ENCODE results near the gene MYO10.

DNA sequence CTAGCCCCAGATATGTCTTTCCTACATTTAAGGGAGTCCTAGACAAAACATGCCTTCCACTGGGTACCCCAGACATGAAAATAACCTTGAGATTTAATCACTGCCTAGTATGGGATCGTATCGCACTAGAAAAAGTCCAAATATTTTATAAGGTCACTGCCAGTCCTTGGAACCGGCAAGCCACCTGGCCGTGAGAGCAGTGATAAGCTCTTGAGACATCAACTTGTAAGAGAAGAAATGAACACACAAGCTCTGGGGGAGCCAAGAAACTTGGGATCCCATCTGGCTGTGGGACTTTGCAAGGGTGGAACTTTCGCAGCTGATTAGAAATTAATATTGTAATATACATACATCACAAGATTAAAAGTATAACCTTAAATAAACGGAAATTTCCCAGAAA is 21.5 kb downstream of the MYO10 start:
- TF ChIP-seq, protein P1, sequence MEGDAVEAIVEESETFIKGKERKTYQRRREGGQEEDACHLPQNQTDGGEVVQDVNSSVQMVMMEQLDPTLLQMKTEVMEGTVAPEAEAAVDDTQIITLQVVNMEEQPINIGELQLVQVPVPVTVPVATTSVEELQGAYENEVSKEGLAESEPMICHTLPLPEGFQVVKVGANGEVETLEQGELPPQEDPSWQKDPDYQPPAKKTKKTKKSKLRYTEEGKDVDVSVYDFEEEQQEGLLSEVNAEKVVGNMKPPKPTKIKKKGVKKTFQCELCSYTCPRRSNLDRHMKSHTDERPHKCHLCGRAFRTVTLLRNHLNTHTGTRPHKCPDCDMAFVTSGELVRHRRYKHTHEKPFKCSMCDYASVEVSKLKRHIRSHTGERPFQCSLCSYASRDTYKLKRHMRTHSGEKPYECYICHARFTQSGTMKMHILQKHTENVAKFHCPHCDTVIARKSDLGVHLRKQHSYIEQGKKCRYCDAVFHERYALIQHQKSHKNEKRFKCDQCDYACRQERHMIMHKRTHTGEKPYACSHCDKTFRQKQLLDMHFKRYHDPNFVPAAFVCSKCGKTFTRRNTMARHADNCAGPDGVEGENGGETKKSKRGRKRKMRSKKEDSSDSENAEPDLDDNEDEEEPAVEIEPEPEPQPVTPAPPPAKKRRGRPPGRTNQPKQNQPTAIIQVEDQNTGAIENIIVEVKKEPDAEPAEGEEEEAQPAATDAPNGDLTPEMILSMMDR (IDR thresholded peaks at IDR 0.05 in 4 of 5, conservative IDR thresholded peaks at IDR 0.05 in 1 of 5), result no peak
- no peak for TF ChIP-seq POLR2A (IDR thresholded peaks at IDR 0.05)
